NCI-H526 treated with DMSO at 0.1 percent for 48 hours (cell line): Measurements from ENCODE around the gene HEXIM1.

Source experiments
- DNase-seq: peaks from one replicate; lab custom pipeline; 2025; lab: John Stamatoyannopoulos, UW

Gene HEXIM1

DNA sequence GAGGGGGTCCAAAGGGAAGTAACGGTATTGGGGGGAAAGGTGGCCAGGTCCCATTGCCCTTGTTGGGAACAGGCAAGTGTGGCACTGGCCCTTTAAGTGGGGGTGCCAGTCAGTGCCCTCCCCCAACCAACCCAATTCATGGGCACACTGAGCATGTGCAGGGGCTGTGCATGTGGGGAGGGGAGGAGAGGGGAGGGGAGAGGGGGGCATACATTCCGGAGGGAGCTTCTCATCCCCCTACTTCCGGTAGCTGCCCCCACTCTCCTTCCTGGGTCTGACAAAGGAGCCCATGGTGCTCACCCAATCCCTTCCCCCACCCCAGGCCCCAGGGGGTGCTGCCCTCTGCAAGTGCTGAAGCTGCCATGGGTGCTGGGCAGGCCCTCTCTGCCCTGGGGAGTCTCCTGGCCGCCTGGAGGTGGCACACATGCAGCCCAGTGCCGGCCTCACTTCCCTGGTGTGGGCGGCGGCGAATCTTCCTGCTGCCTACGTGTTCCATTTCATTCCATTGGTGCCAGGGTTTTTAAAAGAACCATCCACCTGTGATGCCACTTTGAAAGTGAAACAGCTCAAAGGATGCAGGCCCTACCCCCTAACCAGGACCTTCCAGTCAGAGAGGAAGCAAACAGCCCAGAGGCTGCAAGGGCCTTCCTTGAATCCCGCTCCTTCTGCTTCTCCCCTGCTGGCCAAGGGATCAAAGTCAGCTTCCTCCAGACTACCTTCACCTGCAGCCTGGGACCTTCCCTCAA lies 24.4 kb downstream of the HEXIM1 start:
- no peak for DNase-seq

DNA sequence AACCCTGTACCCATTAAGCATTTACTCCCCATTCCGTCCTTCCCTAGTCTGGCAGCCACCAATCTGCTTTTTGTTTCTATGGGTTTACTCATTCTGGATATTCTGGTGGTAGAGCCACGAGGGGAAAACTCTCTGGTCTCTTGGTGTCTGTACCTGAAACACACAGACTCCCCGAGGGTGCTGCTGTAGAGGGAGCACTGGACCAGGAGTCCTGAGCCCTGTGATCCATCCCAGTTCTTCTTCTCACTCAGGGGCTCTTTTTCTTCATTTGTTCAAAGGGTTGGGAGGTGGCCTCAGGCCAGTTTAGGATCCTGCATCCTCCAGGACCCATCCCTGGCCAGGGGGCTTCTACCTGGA lies 27.5 kb downstream of the HEXIM1 start:
- DNase-seq = no peak

DNA sequence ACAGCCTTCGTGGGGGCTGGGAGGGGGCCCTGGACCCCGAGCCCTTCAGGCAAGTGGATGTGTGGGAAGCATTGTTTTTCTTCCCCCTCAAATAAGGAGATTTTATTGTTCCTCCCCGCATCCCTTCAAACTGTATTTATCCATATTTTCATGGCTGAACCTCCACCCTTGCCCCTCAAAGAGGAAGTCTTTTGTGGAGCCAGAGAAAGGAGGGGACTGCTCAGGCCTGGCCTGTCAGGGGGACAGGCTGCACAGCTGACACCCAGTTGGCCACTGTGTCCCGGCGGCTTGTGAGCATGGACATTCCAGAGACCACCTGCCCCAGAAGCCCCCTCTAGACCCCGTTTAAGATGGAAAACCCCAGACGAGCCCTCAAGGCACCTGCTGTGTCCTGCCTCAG lies 29.3 kb downstream of the HEXIM1 start:
- DNase-seq = no peak

DNA sequence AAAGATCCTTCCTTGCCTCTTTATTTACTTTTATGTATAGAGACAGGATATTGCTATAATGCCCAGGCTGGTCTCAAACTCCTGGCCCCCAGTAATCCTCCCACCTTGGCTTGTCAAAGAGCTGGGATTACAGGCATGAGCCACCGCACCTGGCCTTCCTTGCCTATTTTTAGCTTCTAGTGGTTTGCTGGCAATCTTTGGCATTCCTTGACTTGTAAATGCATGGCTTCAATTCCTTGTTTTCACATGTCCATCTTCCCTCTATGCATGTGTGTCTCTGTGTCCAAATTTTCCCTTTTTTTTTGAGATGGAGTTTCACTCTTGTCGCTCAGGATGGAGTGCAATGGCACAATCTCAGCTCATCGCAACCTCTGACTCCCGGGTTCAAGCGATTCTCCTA lies 35.9 kb downstream of the HEXIM1 start:
- no peak for DNase-seq

DNA sequence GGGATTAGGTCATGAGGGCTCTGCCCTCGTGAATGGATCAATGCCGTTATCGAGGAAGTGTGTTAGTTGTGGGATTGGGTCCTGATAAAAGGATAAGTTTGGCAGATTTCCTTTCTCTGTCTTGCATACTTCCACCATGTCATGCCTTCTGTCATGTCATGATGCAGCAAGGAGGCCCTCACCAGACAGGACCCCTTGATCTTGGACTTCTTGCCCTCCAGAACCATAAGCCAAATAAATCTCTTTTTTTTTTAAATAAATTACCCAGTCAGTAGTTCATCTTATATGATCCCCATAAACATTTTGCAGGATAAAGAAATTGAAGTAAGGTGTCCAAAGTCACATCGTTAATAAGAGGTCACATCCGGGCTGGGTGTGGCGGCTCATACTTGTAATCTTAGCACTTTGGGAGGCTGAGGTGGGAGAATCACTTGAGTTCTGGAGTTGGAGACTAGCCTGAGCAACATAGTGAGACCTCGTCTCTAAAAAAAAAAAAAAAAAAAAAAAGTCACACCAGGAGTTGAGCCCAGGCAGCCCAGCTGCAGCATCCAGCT lies 38.6 kb downstream of the HEXIM1 start:
- DNase-seq = no peak

DNA sequence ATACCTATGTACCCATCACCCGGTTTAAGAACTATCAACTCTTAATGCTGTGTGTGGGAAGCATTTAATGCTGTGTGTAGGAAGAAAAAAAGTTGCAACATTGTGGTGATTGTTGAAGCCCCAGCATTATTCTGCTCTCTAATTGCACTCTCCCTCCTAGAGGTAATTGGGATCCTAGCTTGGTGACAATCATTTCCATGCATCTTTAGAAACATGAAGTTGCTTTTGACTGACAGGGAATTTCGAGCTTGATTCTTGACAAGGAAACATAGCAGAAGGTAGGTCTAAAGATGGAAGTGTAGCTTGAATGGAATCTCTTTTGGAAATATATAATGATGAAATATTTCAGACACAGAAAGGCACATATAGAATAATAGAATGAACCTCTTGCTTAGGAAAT lies 40.7 kb downstream of the HEXIM1 start:
- DNase-seq = no peak

DNA sequence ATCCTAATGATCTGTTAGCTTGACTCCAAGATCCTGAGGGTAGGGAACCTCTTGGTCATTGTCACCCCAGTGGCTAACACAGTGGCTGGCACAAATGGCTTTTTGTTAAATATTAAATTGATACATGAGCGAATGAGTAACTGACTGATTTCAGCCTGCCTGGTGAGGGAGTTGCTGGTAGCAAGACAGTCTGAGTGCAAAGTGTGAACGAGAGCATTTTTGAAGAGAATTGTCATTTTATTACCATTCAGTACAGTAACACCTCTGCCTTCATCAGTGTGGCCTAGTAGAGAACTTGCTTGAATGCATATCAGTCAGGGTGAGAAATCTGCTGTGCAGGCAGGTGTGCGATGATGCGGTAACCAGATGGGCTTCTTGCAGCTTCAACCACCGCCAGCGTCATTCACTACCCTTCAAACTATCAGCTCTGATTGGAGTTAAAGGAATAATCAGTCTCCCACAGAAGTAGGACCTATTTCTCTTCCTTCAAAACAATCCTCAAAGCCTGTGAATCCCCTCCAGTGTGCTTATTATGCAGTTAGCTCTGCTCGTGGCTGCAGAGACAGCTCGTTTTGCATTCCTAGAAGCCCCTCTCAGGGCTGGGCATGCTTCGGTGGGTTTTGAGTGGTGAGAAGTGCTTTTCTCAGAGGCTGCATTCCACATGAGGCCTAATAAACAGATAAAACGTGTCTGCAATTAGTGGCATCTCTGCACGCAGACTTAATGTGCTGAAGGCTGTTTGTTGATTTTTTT lies 42.4 kb downstream of the HEXIM1 start:
- no peak for DNase-seq

DNA sequence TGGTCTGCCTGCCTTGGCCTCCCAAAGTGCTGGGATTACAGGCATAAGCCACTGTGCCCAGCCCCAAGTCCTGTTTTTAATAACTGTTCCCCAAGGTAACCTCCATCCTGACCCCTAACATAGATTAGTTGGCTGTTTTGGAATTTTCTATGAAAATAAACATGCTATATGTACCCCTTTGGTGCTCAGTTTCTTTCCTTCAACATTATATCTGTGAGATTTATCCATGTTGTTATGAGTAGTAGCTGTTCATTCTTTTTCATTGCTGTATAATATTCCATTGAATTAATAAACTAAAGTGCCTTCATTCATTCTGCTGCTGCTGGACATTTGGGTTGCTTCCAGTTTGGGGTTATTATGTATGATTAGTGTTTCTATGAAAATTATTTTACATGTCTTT lies 47.1 kb downstream of the HEXIM1 start:
- no peak for DNase-seq

DNA sequence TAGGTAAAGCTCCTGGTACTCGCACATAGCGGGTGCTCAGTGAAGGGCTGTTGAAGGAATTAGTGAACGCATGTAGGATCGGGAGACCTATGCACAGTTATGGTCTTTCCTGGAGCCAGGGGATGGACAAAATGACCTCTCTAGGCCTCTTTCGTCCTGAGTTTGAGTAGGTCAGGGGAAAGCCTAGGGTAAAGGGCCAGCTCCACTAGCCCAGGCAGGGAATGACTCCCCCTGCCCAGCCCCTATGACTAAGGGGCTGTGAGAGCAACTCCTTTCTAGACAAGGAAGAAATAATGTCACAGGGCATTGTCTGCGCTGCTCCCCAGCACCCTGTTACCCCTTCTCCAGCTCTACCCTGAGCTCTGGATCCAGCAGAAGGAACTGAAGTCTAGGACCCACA lies 48.8 kb downstream of the HEXIM1 start:
- DNase-seq = no peak

DNA sequence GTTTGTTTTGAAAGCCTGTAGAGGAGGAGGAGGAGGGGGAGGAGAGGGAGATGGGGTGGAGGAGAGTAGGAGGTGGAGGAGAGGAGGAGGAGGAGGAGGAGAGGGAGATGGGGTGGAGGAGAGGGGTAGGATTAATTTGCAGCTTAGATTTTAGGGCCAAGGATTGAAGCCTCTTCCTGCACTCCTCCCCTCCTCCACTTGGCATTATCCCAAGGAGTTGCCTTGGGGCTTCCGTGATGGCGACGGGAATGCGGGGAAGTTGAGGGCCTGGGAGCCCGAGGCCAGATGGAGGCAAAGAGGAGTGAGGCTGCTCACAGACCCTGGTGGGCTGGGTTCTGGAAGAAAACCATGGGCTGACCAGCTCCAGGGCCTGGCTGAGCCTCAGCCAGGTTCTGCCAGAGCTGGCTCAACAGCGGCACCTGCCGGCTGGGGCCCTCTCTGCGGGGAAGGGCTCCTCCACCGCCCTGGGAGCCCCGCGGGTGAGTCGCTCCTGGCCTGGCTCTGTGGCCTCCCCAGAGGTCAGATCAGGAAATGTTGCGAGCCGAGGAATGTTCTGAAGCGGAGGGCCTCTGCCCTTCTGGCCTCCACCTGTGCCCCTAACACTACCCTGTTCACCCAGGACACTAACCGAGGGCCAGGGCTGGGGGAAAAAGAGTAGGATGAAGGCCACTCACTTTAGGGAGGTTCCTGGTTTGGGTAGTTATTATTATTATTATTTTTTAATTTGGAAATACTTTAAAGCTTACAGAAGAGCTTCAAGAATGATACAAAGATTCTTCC lies 49.5 kb downstream of the HEXIM1 start:
- DNase-seq = peak; percentile 60

DNA sequence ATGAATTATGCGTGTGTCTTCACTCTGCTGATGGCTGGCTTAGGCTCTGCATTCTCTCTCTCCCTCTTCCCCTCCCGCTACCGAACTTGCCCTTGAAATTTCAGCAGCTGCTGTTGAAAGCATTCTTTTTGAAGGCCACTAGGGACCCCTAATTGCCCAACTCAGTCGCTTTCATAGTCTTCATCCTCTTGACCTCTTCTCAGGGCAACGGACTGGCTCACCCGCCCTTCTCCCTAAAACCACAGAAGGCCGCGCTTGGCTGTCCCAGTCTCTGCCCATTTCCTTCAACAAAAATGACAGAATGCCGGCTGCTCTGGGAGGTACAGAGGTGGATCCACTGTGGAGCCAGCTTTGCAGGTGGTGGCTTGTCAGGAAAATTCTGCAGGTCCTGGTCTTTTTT lies 52.4 kb downstream of the HEXIM1 start:
- no peak for DNase-seq

DNA sequence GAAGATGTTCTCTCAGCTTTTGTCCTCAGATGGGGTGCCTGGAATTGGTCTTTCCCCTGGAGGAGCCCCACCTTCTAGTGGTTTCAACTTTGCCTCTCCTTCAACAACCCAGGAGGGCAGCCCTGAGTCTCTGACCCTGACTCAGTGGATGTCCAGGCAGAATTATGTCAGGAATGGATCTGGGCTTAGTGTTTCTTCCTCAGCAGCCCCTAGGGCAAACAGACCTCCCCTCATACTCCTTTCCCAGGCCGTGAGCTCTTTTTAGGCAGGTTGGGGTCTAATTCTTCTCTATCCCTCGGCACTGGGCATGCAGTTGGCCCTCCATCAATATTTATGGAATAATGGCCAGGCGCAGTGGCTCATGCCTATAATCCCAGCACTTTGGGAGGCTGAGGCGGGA lies 53.2 kb downstream of the HEXIM1 start:
- DNase-seq = no peak
